ENCODE data around the gene NAV3.

The NAV3 gene

GRCh38 chr12:77996670-77997069, 166.0 kb downstream of the NAV3 start:
- no peak for DNase-seq

- DNase-seq: no peak
These were observed 167.6 kb downstream of the NAV3 start for GRCh38 chr12:77998236-77998786.

GRCh38 chr12:77999074-77999715, 168.5 kb downstream of the NAV3 start:
- peak in 1 of 2 donors; percentile 10 for DNase-seq

- DNase-seq: no peak
These were observed 172.2 kb downstream of the NAV3 start for GRCh38 chr12:78002878-78003277.

GRCh38 chr12:78004249-78005093, 173.8 kb downstream of the NAV3 start:
- DNase-seq: no peak

GRCh38 chr12:78005094-78005492, 174.4 kb downstream of the NAV3 start:
- no peak for DNase-seq

- no peak for DNase-seq
These were observed 176.5 kb downstream of the NAV3 start for GRCh38 chr12:78007173-78007572.

GRCh38 chr12:78009031-78009430, 178.3 kb downstream of the NAV3 start:
- no peak for DNase-seq

- no peak for DNase-seq
These were observed 187.6 kb downstream of the NAV3 start for GRCh38 chr12:78018171-78018910.

- DNase-seq: no peak
These were observed 188.2 kb downstream of the NAV3 start for GRCh38 chr12:78018939-78019338.

GRCh38 chr12:78028426-78028825, 197.7 kb downstream of the NAV3 start:
- DNase-seq: no peak

- no peak for DNase-seq
These were observed 203.3 kb downstream of the NAV3 start for GRCh38 chr12:78034025-78034424.

- no peak for DNase-seq
These were observed 205.4 kb downstream of the NAV3 start for GRCh38 chr12:78035901-78036606.

- no peak for DNase-seq
These were observed 206.2 kb downstream of the NAV3 start for GRCh38 chr12:78036874-78037273.

GRCh38 chr12:78037707-78038106, 207.0 kb downstream of the NAV3 start:
- DNase-seq: no peak

- DNase-seq: no peak
These were observed 207.8 kb downstream of the NAV3 start for GRCh38 chr12:78038541-78038940.

- DNase-seq: no peak
These were observed 208.3 kb downstream of the NAV3 start for GRCh38 chr12:78038986-78039385.

GRCh38 chr12:78040111-78040510, 209.4 kb downstream of the NAV3 start:
- DNase-seq: no peak

GRCh38 chr12:78050790-78051189, 220.1 kb downstream of the NAV3 start:
- no peak for DNase-seq

GRCh38 chr12:78055545-78055944, 224.9 kb downstream of the NAV3 start:
- no peak for DNase-seq

- no peak for DNase-seq
These were observed 226.4 kb downstream of the NAV3 start for GRCh38 chr12:78057075-78057474.

GRCh38 chr12:78060186-78060585, 229.5 kb downstream of the NAV3 start:
- no peak for DNase-seq

GRCh38 chr12:78062786-78063185, 232.1 kb downstream of the NAV3 start:
- no peak for DNase-seq
